Measurements from ENCODE around the gene NCMAP.
A peak's percentile ranks its signal among the peaks of the same experiment; 100 is the strongest.
"Not testable (repeated sequence)": the region's sequence is repeated elsewhere in the genome, so short reads cannot be mapped to it uniquely, and the experiment has no call there.

NCMAP gene

GRCh38 chr1:24555591-24556413, at the start of gene NCMAP:
NCMAP (plus strand) TSS chr1:24556087; CDS start chr1:24595431, 39,344 bp downstream.
- peak in 1 of 2 donors; percentile 16 for DNase-seq (ENCODE audit: low read depth in 2 of 2, low spot score in 1 of 2)

GRCh38 chr1:24506691-24507381, 49.1 kb upstream of the NCMAP start:
- DNase-seq (ENCODE audit: low read depth in 2 of 2, low spot score in 1 of 2) = no peak

DNA sequence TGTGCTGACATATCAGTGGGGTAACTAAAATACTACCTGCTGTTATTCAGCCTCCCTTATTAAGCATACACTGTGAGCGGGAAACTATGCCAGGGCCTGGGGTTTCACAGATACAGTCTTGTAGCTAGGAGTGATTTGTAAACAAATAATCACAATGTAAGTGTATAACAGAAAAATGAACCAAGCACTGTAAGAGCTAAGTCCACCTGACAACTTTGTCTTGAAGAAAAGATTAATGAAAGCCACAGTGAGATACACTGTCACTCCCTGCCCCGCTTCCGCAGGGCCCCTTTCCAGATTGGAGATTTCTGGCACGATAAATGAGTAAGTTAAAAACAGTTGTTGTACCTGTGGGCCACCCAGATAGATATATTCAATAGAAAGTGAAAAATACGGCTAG, 48.5 kb upstream of the NCMAP start:
- no peak for DNase-seq (ENCODE audit: low read depth in 2 of 2, low spot score in 1 of 2)

DNA sequence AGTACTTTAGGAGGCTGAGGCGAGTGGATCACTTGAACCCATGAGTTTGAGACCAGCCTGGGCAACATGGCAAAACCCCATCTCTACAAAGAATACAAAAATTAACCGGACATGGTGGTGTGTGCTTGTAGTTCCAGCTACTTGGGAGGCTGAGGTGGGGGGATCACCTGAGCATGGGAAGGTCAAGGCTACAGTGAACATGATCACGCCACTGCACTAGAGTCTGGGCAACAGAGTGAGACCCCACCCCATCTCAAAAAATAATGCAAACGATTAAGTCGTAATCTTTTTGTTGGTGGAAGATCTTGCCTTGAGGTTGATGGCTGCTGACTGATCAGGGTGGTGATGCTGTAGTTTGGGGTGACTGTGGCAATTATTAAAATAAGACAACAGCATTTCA, 47.0 kb upstream of the NCMAP start:
- no peak for DNase-seq (ENCODE audit: low read depth in 2 of 2, low spot score in 1 of 2)

DNA sequence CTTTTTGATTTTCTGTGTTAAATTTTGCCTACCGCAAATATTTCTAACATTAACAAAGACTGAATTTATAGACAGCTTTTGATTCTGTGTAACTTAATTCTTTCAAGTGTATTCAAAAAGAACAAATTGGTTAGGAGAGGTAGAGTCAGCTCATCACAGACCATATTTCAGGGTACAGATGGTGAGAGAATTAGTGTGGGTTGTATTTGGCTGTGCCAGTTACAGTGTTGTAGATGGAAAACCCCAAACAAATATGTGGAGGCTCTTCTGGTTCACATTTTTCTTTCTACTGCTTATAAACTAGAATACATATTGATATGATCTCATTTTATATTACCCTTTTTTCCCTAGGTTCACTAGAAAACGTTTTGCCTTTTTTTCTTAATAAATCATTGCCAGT, 42.2 kb upstream of the NCMAP start:
- DNase-seq (ENCODE audit: low read depth in 2 of 2, low spot score in 1 of 2) = no peak

DNA sequence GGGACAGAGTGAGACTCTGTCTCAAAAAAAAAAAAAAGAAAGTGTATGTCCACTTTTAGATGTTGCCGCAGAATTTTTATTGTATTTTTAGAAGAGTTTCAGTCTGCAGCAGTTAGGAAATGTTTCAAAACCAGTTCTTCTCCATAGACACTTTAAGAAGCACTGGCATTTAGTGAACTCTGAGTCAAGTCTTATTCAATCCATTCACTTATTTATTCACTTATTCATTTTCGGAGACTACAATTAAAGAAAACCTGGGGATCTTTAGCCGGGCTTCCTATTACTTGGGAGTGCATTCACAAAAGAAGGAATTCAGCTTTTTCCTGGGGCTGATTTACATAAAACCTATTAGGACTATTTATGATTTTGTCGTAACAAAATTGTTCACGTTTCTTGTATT, 40.9 kb upstream of the NCMAP start:
- no peak for DNase-seq (ENCODE audit: low read depth in 2 of 2, low spot score in 1 of 2)

- DNase-seq (ENCODE audit: low read depth in 2 of 2, low spot score in 1 of 2) = not testable (repeated sequence)
These were observed 40.1 kb upstream of the NCMAP start for GRCh38 chr1:24515671-24516209.

- no peak for DNase-seq (ENCODE audit: low read depth in 2 of 2, low spot score in 1 of 2)
These were observed 39.4 kb upstream of the NCMAP start for GRCh38 chr1:24516506-24516905.

GRCh38 chr1:24517898-24518297, 38.0 kb upstream of the NCMAP start:
- no peak for DNase-seq (ENCODE audit: low read depth in 2 of 2, low spot score in 1 of 2)

DNA sequence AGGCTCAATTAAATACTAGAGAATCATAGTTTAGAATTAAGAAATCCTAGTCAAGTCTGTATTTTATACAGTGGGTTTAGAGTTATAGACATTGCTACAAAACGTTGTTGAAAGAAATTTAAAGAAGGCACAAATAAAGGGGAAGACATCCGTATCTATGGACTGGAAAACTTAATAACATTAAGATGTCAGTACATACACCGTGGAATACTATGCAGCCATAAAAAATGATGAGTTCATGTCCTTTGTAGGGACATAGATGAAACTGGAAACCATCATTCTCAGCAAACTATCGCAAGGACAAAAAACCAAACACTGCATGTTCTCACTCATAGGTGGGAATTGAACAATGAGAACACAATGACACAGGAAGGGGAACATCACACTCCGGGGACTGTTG, 35.6 kb upstream of the NCMAP start:
- DNase-seq (ENCODE audit: low read depth in 2 of 2, low spot score in 1 of 2) = not testable (repeated sequence)

DNA sequence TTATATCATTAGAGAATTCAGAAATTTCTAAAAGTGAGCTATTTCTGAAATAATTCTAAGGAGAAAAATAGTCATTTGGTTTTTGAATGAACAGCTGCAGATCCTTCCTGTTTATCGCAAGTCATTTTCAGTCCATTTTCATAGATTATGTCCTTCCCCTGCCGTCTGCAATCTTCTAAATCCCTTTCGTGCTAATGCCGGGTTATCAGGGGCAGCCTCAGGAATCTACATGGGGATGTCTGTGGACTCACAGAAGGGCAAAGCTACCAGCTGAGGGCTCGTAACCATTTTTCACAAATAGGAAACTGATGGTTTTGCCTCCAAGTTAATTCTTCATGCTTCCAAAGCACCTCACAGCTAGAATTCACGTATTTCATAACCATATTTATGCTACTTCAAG, 30.3 kb upstream of the NCMAP start:
- no peak for DNase-seq (ENCODE audit: low read depth in 2 of 2, low spot score in 1 of 2)

DNA sequence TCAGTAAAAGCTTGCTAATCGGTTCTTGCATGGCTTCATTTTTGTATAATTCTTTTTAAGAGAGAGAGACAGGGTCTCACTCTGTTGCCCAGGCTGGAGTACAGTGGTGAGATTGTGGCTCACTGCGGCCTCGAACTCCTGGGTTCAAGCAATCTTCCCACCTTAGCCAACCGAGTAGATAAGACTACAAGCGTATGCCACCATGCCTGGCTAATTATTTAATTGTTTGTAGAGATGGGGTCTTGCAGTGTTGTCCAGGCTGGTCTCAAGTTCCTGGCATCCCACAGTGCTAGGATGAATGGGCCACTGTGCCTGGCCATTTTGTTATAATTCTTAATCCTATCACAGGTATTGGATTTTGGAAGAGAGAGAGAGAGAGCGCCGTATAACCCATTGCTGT, 29.8 kb upstream of the NCMAP start:
- DNase-seq (ENCODE audit: low read depth in 2 of 2, low spot score in 1 of 2) = no peak

DNA sequence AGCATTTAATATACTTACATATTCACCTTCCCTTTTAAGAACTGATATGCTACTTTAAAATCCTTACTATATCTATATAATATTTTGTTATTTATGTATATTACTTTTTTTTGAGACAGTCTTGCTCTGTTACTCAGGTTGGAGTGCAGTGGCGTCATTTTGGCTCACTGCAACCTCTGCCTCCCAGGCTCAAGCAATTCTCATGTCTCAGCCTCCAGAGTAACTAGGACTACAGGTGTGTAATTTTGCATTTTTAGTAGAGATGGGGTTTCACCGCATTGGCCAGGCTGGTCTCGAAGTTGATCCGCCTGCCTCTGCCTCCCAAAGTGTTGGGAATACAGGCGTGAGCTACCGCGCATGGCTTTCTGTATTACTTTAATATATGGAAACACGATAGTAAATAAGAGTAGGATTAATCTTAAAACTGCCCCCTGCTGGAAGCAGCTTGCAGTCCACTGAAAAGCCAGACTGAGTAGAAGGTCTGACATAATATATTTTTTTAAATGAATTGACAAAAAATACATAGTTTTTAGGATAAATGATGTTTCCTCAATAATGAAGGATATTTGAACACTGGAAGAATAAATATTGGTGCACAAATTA, 28.8 kb upstream of the NCMAP start:
- DNase-seq (ENCODE audit: low read depth in 2 of 2, low spot score in 1 of 2) = no peak

- no peak for DNase-seq (ENCODE audit: low read depth in 2 of 2, low spot score in 1 of 2)
These were observed 27.1 kb upstream of the NCMAP start for GRCh38 chr1:24528744-24529143.

GRCh38 chr1:24529292-24529691, 26.6 kb upstream of the NCMAP start:
- not testable (repeated sequence) for DNase-seq (ENCODE audit: low read depth in 2 of 2, low spot score in 1 of 2)

GRCh38 chr1:24535021-24535424, 20.9 kb upstream of the NCMAP start:
- DNase-seq (ENCODE audit: low read depth in 2 of 2, low spot score in 1 of 2) = peak; percentile 47 to 56

DNA sequence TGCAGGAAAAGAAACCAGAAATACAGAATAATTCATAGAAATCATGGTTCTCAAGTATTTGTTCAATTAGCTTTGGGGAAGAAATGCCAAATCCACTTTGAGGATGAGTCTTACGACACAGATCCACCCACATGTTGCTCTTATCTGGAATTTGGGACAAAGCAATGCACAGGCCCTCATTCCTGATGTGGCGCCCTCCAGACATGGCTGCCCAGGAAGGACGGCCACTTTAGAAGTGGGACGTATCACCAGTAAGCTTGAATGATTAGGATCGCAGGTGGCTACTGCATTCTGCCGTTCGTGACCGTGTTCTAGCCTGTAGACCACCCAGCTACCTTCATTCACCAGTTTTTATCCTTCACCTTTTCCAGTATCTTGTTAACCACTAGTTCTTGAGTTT, 20.1 kb upstream of the NCMAP start:
- no peak for DNase-seq (ENCODE audit: low read depth in 2 of 2, low spot score in 1 of 2)

DNA sequence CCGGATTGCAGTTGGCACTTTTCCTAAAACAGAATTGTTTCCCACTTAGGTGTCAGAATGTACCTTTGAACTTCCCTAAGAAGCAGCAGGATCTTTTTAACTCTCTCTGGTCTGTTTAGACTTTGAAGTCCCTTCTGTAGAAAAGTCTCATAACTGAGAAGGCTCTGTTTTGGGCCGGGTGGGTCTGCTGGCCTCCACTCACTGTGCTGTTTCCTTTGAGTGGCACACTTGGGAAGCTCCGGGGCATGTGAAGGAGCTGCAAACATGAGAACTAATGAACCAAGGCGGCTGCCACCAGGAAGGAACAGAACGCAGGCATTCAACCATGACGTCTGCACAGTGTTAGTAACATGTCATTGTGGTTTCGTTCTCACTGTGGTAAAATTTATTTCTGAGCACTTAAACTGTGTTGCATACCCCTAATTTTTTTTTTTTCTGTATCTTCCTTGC, 19.5 kb upstream of the NCMAP start:
- DNase-seq (ENCODE audit: low read depth in 2 of 2, low spot score in 1 of 2) = peak; percentile 34 to 42

DNA sequence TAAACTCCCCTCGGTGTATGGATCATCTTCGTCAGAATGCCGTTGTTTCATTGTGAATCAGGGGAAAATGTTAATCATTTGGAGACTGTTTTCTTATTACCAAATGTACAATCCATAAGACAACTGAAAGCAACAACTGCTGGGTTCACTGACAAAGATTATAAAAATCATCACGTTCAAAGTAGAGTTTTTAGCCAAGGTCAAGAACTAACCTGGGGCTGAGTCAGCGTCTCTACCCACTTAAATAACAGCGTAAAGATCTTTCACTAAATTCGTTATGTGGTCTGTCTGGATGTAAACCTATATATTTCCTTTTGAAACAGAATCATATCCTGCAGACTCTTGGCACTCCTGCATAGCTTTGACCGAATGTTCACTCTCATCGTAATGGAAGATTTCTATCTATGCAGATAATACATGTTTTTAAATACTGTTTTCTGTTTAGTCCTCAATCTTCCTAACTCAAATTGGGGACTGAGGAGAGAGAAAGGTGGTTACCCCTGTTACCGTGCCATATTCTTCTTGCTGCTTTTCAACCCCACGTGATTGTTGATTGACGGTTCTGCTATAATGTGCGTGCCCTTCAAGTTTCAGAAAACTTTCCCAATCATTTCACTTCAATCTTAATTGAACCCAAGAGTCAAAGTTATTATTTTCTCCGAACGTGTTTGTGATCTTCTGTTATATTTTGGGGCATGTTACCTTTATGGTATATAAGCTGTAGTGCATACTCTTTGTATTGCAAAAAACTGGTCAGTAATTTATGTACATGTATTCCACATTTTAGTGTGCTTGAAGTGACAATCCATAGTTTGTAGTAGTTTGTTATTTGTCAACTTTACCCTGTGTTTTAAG, 15.6 kb upstream of the NCMAP start:
- no peak for DNase-seq (ENCODE audit: low read depth in 2 of 2, low spot score in 1 of 2)

DNA sequence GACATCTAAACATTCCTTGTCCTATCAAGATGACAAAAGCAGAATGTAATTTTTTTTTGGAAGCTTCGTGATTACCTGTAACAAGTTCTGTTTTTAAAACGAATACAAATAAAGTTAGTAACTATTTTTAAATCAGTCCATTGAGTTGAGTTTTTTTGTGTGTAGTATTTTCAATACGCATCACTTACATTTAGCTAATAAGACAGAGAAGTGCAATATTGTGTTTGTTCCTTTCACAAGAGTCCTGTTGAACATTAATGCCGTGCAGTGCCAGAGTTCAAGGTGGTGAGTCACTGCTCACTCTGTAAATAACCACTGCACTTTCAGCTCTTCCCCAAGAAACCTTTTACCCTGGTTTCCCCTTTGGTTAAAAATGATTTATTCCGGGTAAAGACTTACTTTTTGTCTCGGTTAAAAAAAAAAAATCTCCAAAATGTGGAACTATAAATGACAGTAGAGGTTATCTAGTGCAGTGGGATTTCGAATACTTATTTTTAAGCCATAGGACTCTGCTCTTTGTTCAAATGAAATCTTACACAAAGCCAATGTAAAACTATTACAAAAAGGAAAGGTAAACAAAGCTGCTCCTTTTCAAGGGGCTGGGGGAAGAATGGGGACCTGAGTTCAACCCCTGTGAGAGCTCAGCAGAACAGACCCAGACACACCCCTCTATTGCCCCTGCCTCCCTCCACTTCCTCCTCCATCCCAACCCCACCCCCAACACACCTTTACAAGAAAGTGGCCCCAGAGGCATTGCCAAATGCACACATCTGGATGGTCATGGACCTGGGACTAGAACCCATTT, 14.8 kb upstream of the NCMAP start:
- no peak for DNase-seq (ENCODE audit: low read depth in 2 of 2, low spot score in 1 of 2)

Measured in stimulated activated CD8-positive, alpha-beta memory T cell treated with anti-CD3 and anti-CD28 coated beads, Interleukin-4, amount 100 ng/mL, for 4 hours (primary cell).